HEK293T (cell line): ENCODE data around the gene IDH2.

Experiments used
- CTCF ChIA-PET: fragments of 350-600 bp; formaldehyde crosslinking; extraction: SDS; loops from one replicate; lab custom pipeline; 2021; ENCODE audit warnings: antibody characterized with exemption, inconsistent platforms; lab: Yijun Ruan, JAX
- POLR2A ChIA-PET: fragments of 350-600 bp; formaldehyde crosslinking; extraction: SDS; loops from one replicate; lab custom pipeline; 2020; ENCODE audit warnings: antibody characterized with exemption, inconsistent platforms; lab: Yijun Ruan, JAX
- DNase-seq: peaks from one replicate; pipeline ENCODE4 v3.0.0; 2012; ENCODE audit warnings: mixed read lengths; ENCODE audit errors: extremely low spot score
- ARNT ChIP-seq: fragments of 450-650 bp; IDR thresholded peaks from 2 replicates; pipeline ENCODE4 v1.6.1; 2017; ENCODE audit warnings: mild to moderate bottlenecking
- BHLHE40 ChIP-seq: fragments of 450-650 bp; IDR thresholded peaks from 2 replicates; pipeline ENCODE4 v1.6.1; 2016; ENCODE audit warnings: mild to moderate bottlenecking, moderate library complexity, borderline replicate concordance
- CTBP1 ChIP-seq: fragments of 450-650 bp; IDR thresholded peaks from 2 replicates; pipeline ENCODE4 v1.6.1; 2016; ENCODE audit warnings: borderline replicate concordance
- ELF4 ChIP-seq: fragments of 450-650 bp; IDR thresholded peaks from 2 replicates; pipeline ENCODE4 v1.6.1; 2017; ENCODE audit warnings: antibody characterized with exemption
- FOXA1 ChIP-seq: fragments of 450-650 bp; IDR thresholded peaks from 2 replicates; pipeline ENCODE4 v1.6.1; 2016; ENCODE audit warnings: mild to moderate bottlenecking
- FOXK2 ChIP-seq: fragments of 450-650 bp; IDR thresholded peaks from 2 replicates; pipeline ENCODE4 v1.6.1; 2016; ENCODE audit warnings: mild to moderate bottlenecking
- FOXM1 ChIP-seq: fragments of 450-650 bp; IDR thresholded peaks from 2 replicates; pipeline ENCODE4 v1.6.1; 2017; ENCODE audit warnings: mild to moderate bottlenecking, borderline replicate concordance
- HDGF ChIP-seq: fragments of 450-650 bp; IDR thresholded peaks from 2 replicates; pipeline ENCODE4 v1.6.1; 2017; ENCODE audit warnings: antibody characterized with exemption, borderline replicate concordance
- L3MBTL2 ChIP-seq: fragments of 450-650 bp; conservative IDR thresholded peaks from 2 replicates; pipeline ENCODE4 v1.6.1; 2016; ENCODE audit warnings: mild to moderate bottlenecking
- LEF1 ChIP-seq: fragments of 450-650 bp; IDR thresholded peaks from 2 replicates; pipeline ENCODE4 v1.6.1; 2017; ENCODE audit warnings: mild to moderate bottlenecking, borderline replicate concordance
- NFRKB ChIP-seq: fragments of 450-650 bp; IDR thresholded peaks from 2 replicates; pipeline ENCODE4 v1.6.1; 2016; ENCODE audit warnings: mild to moderate bottlenecking, moderate library complexity
- PKNOX1 ChIP-seq: fragments of 450-650 bp; IDR thresholded peaks from 2 replicates; pipeline ENCODE4 v1.6.1; 2016
- SP1 ChIP-seq: fragments of 450-650 bp; IDR thresholded peaks from 2 replicates; pipeline ENCODE4 v1.6.1; 2017
- SUZ12 ChIP-seq: fragments of 450-650 bp; IDR thresholded peaks from 2 replicates; pipeline ENCODE4 v1.6.1; 2016; ENCODE audit warnings: mild to moderate bottlenecking
- TARDBP ChIP-seq: fragments of 450-650 bp; IDR thresholded peaks from 2 replicates; pipeline ENCODE4 v1.6.1; 2016
- ZNF384 ChIP-seq: fragments of 450-650 bp; IDR thresholded peaks from 2 replicates; pipeline ENCODE4 v1.6.1; 2016

The IDH2 gene

GRCh38 chr15:90080818-90081393, 21.4 kb downstream of the IDH2 start:
- TF ChIP-seq NFRKB (no peak), ZNF384 (no peak), FOXM1 (no peak)
- DNase-seq: no peak
- ChIA-PET POLR2A (interaction anchor here (0.8 to 1.6 kb wide), 2 partner anchors 21 to 79 kb away, joined by 3 read pairs; partner anchors contain the start of gene IDH2), CTCF (no interaction called here)

GRCh38 chr15:90080458-90080755, 21.9 kb downstream of the IDH2 start:
- no peak for DNase-seq
- ChIA-PET CTCF (interaction anchor here (0.5 to 1.1 kb wide), 2 partner anchors 9 to 12 kb away, joined by 3 read pairs; no protein-coding TSS in a partner anchor), POLR2A (interaction anchor here (0.8 to 1.6 kb wide), 2 partner anchors 22 to 78 kb away, joined by 3 read pairs; partner anchors contain the start of gene IDH2)
- TF ChIP-seq FOXK2 (no peak), LEF1 (no peak), SUZ12 (no peak), NFRKB (no peak), SP1 (no peak), CTBP1 (no peak), TARDBP (no peak), ARNT (no peak), FOXA1 (no peak)

- no peak for TF ChIP-seq LEF1
- no peak for TF ChIP-seq FOXK2
- no peak for TF ChIP-seq L3MBTL2
- no peak for TF ChIP-seq PKNOX1
- no peak for TF ChIP-seq SP1
- TF ChIP-seq BHLHE40: no peak
- TF ChIP-seq CTBP1: no peak
- no peak for TF ChIP-seq TARDBP
- TF ChIP-seq FOXM1: no peak
- no peak for TF ChIP-seq ELF4
- TF ChIP-seq SUZ12: no peak
- CTCF ChIA-PET: interaction anchor here (0.5 to 1.1 kb wide), 2 partner anchors 9 to 13 kb away, joined by 3 read pairs; no protein-coding TSS in a partner anchor
- POLR2A ChIA-PET: interaction anchor here (1.3 to 1.6 kb wide), 2 partner anchors 22 to 77 kb away, joined by 3 to 4 read pairs; partner anchors contain the start of gene IDH2
- no peak for DNase-seq
Measured at GRCh38 chr15:90079619-90080457, 22.4 kb downstream of the IDH2 start.

- CTCF ChIA-PET: interaction anchor here (1.1 kb wide), 1 partner anchor 180 kb away, joined by 6 read pairs; no protein-coding TSS in a partner anchor
- POLR2A ChIA-PET: interaction anchor here (1.3 kb wide), 1 partner anchor 23 kb away, joined by 4 read pairs; the partner anchor contains the start of gene IDH2
- TF ChIP-seq FOXM1 (no peak), BHLHE40 (no peak), FOXK2 (no peak), ARNT (no peak), HDGF (no peak), CTBP1 (no peak), FOXA1 (no peak)
- no peak for DNase-seq
Measured at GRCh38 chr15:90078965-90079364, 23.3 kb downstream of the IDH2 start.

- TF ChIP-seq TARDBP (no peak), L3MBTL2 (no peak), ARNT (no peak), BHLHE40 (no peak), ELF4 (no peak), SUZ12 (no peak), HDGF (no peak), FOXK2 (no peak)
- DNase-seq: no peak
- POLR2A ChIA-PET: no interaction called here
- CTCF ChIA-PET: interaction anchor here (0.9 kb wide), 1 partner anchor 178 kb away, joined by 4 read pairs; no protein-coding TSS in a partner anchor
Measured at GRCh38 chr15:90076716-90077115, 25.6 kb downstream of the IDH2 start.

GRCh38 chr15:90075420-90076289, 26.6 kb downstream of the IDH2 start:
- ChIA-PET POLR2A (interaction anchor here (1.0 to 2.2 kb wide), 3 partner anchors 10 to 163 kb away, joined by 4 to 6 read pairs (median 4); partner anchors contain the start of gene ARPIN), CTCF (interaction anchor here (0.5 to 0.9 kb wide), 3 partner anchors 11 to 303 kb away, joined by 3 read pairs; no protein-coding TSS in a partner anchor)
- no peak for DNase-seq
- TF ChIP-seq SP1 (no peak), FOXK2 (no peak), NFRKB (no peak), LEF1 (no peak), ELF4 (no peak), ZNF384 (no peak), L3MBTL2 (no peak), SUZ12 (no peak), ARNT (no peak)

GRCh38 chr15:90074916-90075315, 27.4 kb downstream of the IDH2 start:
- POLR2A ChIA-PET: interaction anchor here (1.0 to 2.2 kb wide), 3 partner anchors 11 to 162 kb away, joined by 4 to 6 read pairs (median 4); partner anchors contain the start of gene ARPIN
- TF ChIP-seq SUZ12: no peak
- no peak for TF ChIP-seq FOXA1
- no peak for TF ChIP-seq TARDBP
- no peak for TF ChIP-seq FOXK2
- no peak for TF ChIP-seq FOXM1
- no peak for TF ChIP-seq SP1
- no peak for TF ChIP-seq CTBP1
- TF ChIP-seq ARNT: no peak
- no peak for TF ChIP-seq LEF1
- no peak for TF ChIP-seq BHLHE40
- CTCF ChIA-PET: interaction anchor here (0.6 to 0.9 kb wide), 2 partner anchors 12 to 153 kb away, joined by 3 read pairs; no protein-coding TSS in a partner anchor
- DNase-seq: no peak
